ENCODE data around the gene TRERF1.

DNA sequence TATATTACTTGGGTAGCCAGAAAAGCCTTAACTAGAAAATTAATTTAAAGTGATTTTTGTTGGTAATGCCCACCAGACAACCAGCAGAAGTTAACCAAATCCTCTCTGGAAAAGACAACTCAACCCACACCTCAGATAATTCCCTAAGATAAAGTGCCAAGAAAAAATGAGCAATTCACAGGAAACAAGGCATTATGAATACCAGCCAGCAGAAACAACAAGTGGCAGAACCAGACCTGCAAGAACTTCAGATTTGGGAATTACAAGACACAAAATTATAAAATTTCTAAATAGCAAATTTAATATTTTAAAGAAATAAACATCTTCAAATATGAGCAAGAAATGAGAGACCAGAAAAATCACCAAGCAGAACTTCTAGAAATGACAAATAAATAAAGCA lies 154.1 kb downstream of the TRERF1 start:
- TF ChIP-seq POLR2A (IDR thresholded peaks at IDR 0.05; ENCODE audit: low read depth, low read length) (no peak), TAF1 (IDR thresholded peaks at IDR 0.05; ENCODE audit: borderline replicate concordance, low read depth, low read length) (no peak)
